ENCODE measurements around the gene DYRK1A. TPM values are rescaled to one million over a fixed set of nuclear protein-coding genes. Genes with fewer than 3 reads are reported as not detected.
A peak's percentile ranks its signal among the peaks of the same experiment; 100 is the strongest.
"Not testable (repeated sequence)": the region's sequence is repeated elsewhere in the genome, so short reads cannot be mapped to it uniquely, and the experiment has no call there.

Gene DYRK1A
- 70.2 TPM for total RNA-seq

- DNase-seq (ENCODE audit: low spot score), result peak; percentile 99
Measured at GRCh38 chr21:37366482-37367316, at the start of gene DYRK1A. TSS of gene DYRK1A (plus strand) at chr21:37366773. CDS start at chr21:37420375, 53,602 bp downstream.

GRCh38 chr21:37319551-37319950, 47.0 kb upstream of the DYRK1A start:
- no peak for DNase-seq (ENCODE audit: low spot score)

GRCh38 chr21:37322084-37322483, 44.5 kb upstream of the DYRK1A start:
- no peak for DNase-seq (ENCODE audit: low spot score)

GRCh38 chr21:37324558-37324957, 42.0 kb upstream of the DYRK1A start:
- no peak for DNase-seq (ENCODE audit: low spot score)

- DNase-seq (ENCODE audit: low spot score), result not testable (repeated sequence)
Measured at GRCh38 chr21:37328147-37328546, 38.4 kb upstream of the DYRK1A start.

- DNase-seq (ENCODE audit: low spot score), result no peak
Measured at GRCh38 chr21:37331411-37331810, 35.2 kb upstream of the DYRK1A start.

GRCh38 chr21:37335053-37335452, 31.5 kb upstream of the DYRK1A start:
- no peak for DNase-seq (ENCODE audit: low spot score)

GRCh38 chr21:37337179-37337578, 29.4 kb upstream of the DYRK1A start:
- DNase-seq (ENCODE audit: low spot score), result no peak

- DNase-seq (ENCODE audit: low spot score), result no peak
Measured at GRCh38 chr21:37337831-37338230, 28.7 kb upstream of the DYRK1A start.

GRCh38 chr21:37338671-37339551, 27.7 kb upstream of the DYRK1A start:
- peak; percentile 22 for DNase-seq (ENCODE audit: low spot score)

- no peak for DNase-seq (ENCODE audit: low spot score)
Measured at GRCh38 chr21:37339552-37339939, 27.0 kb upstream of the DYRK1A start.

GRCh38 chr21:37341254-37341960, 25.2 kb upstream of the DYRK1A start:
- DNase-seq (ENCODE audit: low spot score), result no peak

GRCh38 chr21:37342046-37342632, 24.4 kb upstream of the DYRK1A start:
- no peak for DNase-seq (ENCODE audit: low spot score)

GRCh38 chr21:37346841-37347430, 19.6 kb upstream of the DYRK1A start:
- no peak for DNase-seq (ENCODE audit: low spot score)

- no peak for DNase-seq (ENCODE audit: low spot score)
Measured at GRCh38 chr21:37348664-37349063, 17.9 kb upstream of the DYRK1A start.

GRCh38 chr21:37350472-37350871, 16.1 kb upstream of the DYRK1A start:
- DNase-seq (ENCODE audit: low spot score), result no peak

- no peak for DNase-seq (ENCODE audit: low spot score)
Measured at GRCh38 chr21:37356706-37357105, 9.9 kb upstream of the DYRK1A start.

- no peak for DNase-seq (ENCODE audit: low spot score)
Measured at GRCh38 chr21:37357691-37358090, 8.9 kb upstream of the DYRK1A start.

GRCh38 chr21:37358397-37358796, 8.2 kb upstream of the DYRK1A start:
- DNase-seq (ENCODE audit: low spot score), result no peak

- no peak for DNase-seq (ENCODE audit: low spot score)
Measured at GRCh38 chr21:37363936-37364335, 2.6 kb upstream of the DYRK1A start.

- DNase-seq (ENCODE audit: low spot score), result no peak
Measured at GRCh38 chr21:37364722-37365121, 1.9 kb upstream of the DYRK1A start.
